GM23338 (cell line): Measurements from ENCODE around the gene SNX9. TPM values are rescaled to one million over a fixed set of nuclear protein-coding genes. Genes with fewer than 3 reads are reported as not detected.

Source experiments
- ATAC-seq: fragments of 200-7000 bp; cut with Tn5 transposase; 3 replicates; pipeline ENCODE4 v1.9.1; 2020
- DNase-seq: peaks from one replicate; pipeline ENCODE4 v3.0.0-alpha.2; 2015; ENCODE audit warnings: low spot score
- H2AFZ ChIP-seq: fragments of 200-600 bp; sonication (generic); 2 replicates; pipeline ENCODE4 v1.8.0; 2016; ENCODE audit warnings: antibody characterized with exemption, mild to moderate bottlenecking, moderate library complexity
- H3F3A ChIP-seq: fragments of 200-600 bp; sonication (generic); replicated peaks from 2 replicates; pipeline ENCODE4 v1.8.0; 2017; ENCODE audit warnings: antibody characterized with exemption, mixed run types, low read depth
- H3K27ac ChIP-seq: fragments of 200-600 bp; sonication (generic); 2 replicates; pipeline ENCODE4 v1.6.1; 2016; ENCODE audit warnings: low read depth
- H3K27me3 ChIP-seq: fragments of 200-600 bp; sonication (generic); 2 replicates; pipeline ENCODE4 v1.8.0; 2016; ENCODE audit warnings: mild to moderate bottlenecking, mixed run types, moderate library complexity; ENCODE audit not compliant: insufficient read depth
- H3K36me3 ChIP-seq: fragments of 200-600 bp; sonication (generic); 2 replicates; pipeline ENCODE4 v1.8.0; 2016; ENCODE audit warnings: mild to moderate bottlenecking; ENCODE audit not compliant: insufficient read depth
- H3K4me1 ChIP-seq: fragments of 200-600 bp; sonication (generic); 2 replicates; pipeline ENCODE4 v1.8.0; 2016; ENCODE audit warnings: mild to moderate bottlenecking, moderate library complexity; ENCODE audit not compliant: insufficient read depth
- H3K4me2 ChIP-seq: fragments of 200-600 bp; sonication (generic); 2 replicates; pipeline ENCODE4 v1.7.1; 2017; ENCODE audit warnings: mixed run types
- H3K4me3 ChIP-seq: fragments of 200-600 bp; sonication (generic); 2 replicates; pipeline ENCODE4 v1.6.1; 2016; ENCODE audit warnings: mixed run types
- H3K79me2 ChIP-seq: fragments of 200-600 bp; sonication (generic); replicated peaks from 2 replicates; pipeline ENCODE4 v1.8.0; 2017; ENCODE audit warnings: mild to moderate bottlenecking; ENCODE audit not compliant: insufficient read depth
- H3K9me2 ChIP-seq: fragments of 200-600 bp; sonication (generic); 2 replicates; pipeline ENCODE4 v1.8.0; 2017; ENCODE audit not compliant: insufficient read depth
- H4K20me1 ChIP-seq: fragments of 200-600 bp; sonication (generic); replicated peaks from 2 replicates; pipeline ENCODE4 v1.8.0; 2017; ENCODE audit warnings: mild to moderate bottlenecking; ENCODE audit not compliant: insufficient read depth
- H3K27ac Mint-ChIP-seq: 2 replicates; pipeline ENCODE4 v1.8.0; 2020; ENCODE audit warnings: inconsistent platforms, mild to moderate bottlenecking, moderate library complexity, mixed read lengths
- H3K27me3 Mint-ChIP-seq: 3 replicates; pipeline ENCODE4 v1.8.0; 2022; ENCODE audit warnings: low read depth, mild to moderate bottlenecking, moderate library complexity, mixed read lengths, inconsistent platforms; ENCODE audit not compliant: insufficient read depth, poor library complexity
- H3K36me3 Mint-ChIP-seq: 3 replicates; pipeline ENCODE4 v1.8.0; 2021; ENCODE audit warnings: low read depth, mild to moderate bottlenecking, inconsistent platforms, moderate library complexity, mixed read lengths
- H3K4me1 Mint-ChIP-seq: 3 replicates; pipeline ENCODE4 v1.8.0; 2020; ENCODE audit warnings: mild to moderate bottlenecking, inconsistent platforms, mixed read lengths
- H3K4me3 Mint-ChIP-seq: 3 replicates; pipeline ENCODE4 v1.8.0; 2021; ENCODE audit warnings: moderate library complexity, mild to moderate bottlenecking, inconsistent platforms, mixed read lengths
- H3K9me3 Mint-ChIP-seq: 3 replicates; pipeline ENCODE4 v1.8.0; 2020; ENCODE audit warnings: moderate library complexity, mild to moderate bottlenecking, inconsistent platforms, mixed read lengths
- CREB1 ChIP-seq: fragments of 250-450 bp; sonication (Bioruptor Pico); IDR thresholded peaks from 2 replicates; pipeline ENCODE4 v1.5.0; 2020; ENCODE audit warnings: low read depth, mild to moderate bottlenecking, moderate library complexity
- EZH2 ChIP-seq: fragments of 200-600 bp; sonication (generic); IDR thresholded peaks from one replicate; pipeline ENCODE4 v1.8.0; 2017; ENCODE audit warnings: antibody characterized with exemption, mild to moderate bottlenecking, low read depth; ENCODE audit not compliant: unreplicated experiment
- EZH2phosphoT487 ChIP-seq: fragments of 200-600 bp; sonication (generic); IDR thresholded peaks from one replicate; pipeline ENCODE4 v1.8.1; 2018; ENCODE audit warnings: antibody characterized with exemption; ENCODE audit not compliant: unreplicated experiment
- JUNB ChIP-seq: IDR thresholded peaks from one replicate; pipeline ENCODE4 v1.6.1; 2016; ENCODE audit warnings: antibody characterized with exemption; ENCODE audit not compliant: unreplicated experiment
- NANOG ChIP-seq: IDR thresholded peaks from 2 replicates; pipeline ENCODE4 v1.6.1; 2016; ENCODE audit warnings: antibody characterized with exemption, borderline replicate concordance
- POLR2AphosphoS5 ChIP-seq: IDR thresholded peaks from 2 replicates; pipeline ENCODE4 v1.6.1; 2016; ENCODE audit warnings: antibody characterized with exemption, low read depth
- REST ChIP-seq: IDR thresholded peaks from one replicate; pipeline ENCODE4 v1.6.1; 2018; ENCODE audit warnings: antibody characterized with exemption; ENCODE audit not compliant: unreplicated experiment
- STAT1 ChIP-seq: IDR thresholded peaks from one replicate; pipeline ENCODE4 v1.6.1; 2016; ENCODE audit warnings: antibody characterized with exemption; ENCODE audit not compliant: unreplicated experiment
- ZNF331 ChIP-seq: fragments of 250-450 bp; sonication (Bioruptor Pico); IDR thresholded peaks from 2 replicates; pipeline ENCODE4 v1.5.0; 2020; ENCODE audit warnings: low read depth, mild to moderate bottlenecking, moderate library complexity
- polyA plus RNA-seq: library from polyadenylated mRNA; unstranded; fragments of >200 nt; fragmentation: Nextera tagmentation; extraction: Ambion mirVana; gene quantifications from 2 replicates; pipeline ENCODE4 v1.2.1, GENCODE V29; 2016
- total RNA-seq: library from RNA; depleted of rRNA; stranded (reverse); fragments of >200 nt; shearing (Covaris generic); gene quantifications from 2 replicates; pipeline ENCODE4 v1.2.3, GENCODE V29; 2014
- TF ChIP-seq, protein P1 (sequence below): fragments of 250-450 bp; sonication (Bioruptor Pico); IDR thresholded peaks from 2 replicates; pipeline ENCODE4 v1.5.0; 2020; ENCODE audit warnings: mild to moderate bottlenecking, moderate library complexity

The SNX9 gene
- total and polyA plus RNA-seq, 2 experiments from 2014 or later = 18.4 to 23.3 TPM

- no peak overlapping the region for H3K4me3 ChIP-seq
- H3K27ac ChIP-seq = no peak overlapping the region
- Mint-ChIP-seq H3K27me3 (no peaks in the 10 kb centered on the region), H3K4me1 (peaks cover 24% of the 10 kb centered on the region), H3K27ac (no peak overlapping the region), H3K9me3 (no peaks in the 10 kb centered on the region), H3K36me3 (peaks cover 18% of the 10 kb centered on the region), H3K4me3 (no peak overlapping the region)
- TF ChIP-seq EZH2phosphoT487 = no peak
- no peak for TF ChIP-seq STAT1
- TF ChIP-seq, protein P1, sequence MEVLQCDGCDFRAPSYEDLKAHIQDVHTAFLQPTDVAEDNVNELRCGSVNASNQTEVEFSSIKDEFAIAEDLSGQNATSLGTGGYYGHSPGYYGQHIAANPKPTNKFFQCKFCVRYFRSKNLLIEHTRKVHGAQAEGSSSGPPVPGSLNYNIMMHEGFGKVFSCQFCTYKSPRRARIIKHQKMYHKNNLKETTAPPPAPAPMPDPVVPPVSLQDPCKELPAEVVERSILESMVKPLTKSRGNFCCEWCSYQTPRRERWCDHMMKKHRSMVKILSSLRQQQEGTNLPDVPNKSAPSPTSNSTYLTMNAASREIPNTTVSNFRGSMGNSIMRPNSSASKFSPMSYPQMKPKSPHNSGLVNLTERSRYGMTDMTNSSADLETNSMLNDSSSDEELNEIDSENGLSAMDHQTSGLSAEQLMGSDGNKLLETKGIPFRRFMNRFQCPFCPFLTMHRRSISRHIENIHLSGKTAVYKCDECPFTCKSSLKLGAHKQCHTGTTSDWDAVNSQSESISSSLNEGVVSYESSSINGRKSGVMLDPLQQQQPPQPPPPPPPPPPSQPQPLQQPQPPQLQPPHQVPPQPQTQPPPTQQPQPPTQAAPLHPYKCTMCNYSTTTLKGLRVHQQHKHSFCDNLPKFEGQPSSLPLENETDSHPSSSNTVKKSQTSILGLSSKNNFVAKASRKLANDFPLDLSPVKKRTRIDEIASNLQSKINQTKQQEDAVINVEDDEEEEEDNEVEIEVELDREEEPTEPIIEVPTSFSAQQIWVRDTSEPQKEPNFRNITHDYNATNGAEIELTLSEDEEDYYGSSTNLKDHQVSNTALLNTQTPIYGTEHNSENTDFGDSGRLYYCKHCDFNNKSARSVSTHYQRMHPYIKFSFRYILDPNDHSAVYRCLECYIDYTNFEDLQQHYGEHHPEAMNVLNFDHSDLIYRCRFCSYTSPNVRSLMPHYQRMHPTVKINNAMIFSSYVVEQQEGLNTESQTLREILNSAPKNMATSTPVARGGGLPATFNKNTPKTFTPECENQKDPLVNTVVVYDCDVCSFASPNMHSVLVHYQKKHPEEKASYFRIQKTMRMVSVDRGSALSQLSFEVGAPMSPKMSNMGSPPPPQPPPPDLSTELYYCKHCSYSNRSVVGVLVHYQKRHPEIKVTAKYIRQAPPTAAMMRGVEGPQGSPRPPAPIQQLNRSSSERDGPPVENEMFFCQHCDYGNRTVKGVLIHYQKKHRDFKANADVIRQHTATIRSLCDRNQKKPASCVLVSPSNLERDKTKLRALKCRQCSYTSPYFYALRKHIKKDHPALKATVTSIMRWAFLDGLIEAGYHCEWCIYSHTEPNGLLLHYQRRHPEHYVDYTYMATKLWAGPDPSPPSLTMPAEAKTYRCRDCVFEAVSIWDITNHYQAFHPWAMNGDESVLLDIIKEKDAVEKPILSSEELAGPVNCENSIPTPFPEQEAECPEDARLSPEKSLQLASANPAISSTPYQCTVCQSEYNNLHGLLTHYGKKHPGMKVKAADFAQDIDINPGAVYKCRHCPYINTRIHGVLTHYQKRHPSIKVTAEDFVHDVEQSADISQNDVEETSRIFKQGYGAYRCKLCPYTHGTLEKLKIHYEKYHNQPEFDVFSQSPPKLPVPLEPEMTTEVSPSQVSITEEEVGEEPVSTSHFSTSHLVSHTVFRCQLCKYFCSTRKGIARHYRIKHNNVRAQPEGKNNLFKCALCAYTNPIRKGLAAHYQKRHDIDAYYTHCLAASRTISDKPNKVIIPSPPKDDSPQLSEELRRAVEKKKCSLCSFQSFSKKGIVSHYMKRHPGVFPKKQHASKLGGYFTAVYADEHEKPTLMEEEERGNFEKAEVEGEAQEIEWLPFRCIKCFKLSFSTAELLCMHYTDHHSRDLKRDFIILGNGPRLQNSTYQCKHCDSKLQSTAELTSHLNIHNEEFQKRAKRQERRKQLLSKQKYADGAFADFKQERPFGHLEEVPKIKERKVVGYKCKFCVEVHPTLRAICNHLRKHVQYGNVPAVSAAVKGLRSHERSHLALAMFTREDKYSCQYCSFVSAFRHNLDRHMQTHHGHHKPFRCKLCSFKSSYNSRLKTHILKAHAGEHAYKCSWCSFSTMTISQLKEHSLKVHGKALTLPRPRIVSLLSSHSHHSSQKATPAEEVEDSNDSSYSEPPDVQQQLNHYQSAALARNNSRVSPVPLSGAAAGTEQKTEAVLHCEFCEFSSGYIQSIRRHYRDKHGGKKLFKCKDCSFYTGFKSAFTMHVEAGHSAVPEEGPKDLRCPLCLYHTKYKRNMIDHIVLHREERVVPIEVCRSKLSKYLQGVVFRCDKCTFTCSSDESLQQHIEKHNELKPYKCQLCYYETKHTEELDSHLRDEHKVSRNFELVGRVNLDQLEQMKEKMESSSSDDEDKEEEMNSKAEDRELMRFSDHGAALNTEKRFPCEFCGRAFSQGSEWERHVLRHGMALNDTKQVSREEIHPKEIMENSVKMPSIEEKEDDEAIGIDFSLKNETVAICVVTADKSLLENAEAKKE (CRISPR knock-in tag) = no peak
- no peak for TF ChIP-seq REST
- no peak for TF ChIP-seq NANOG
- no peak for TF ChIP-seq CREB1 (CRISPR knock-in tag)
- no peak for TF ChIP-seq POLR2AphosphoS5
- no peak for TF ChIP-seq ZNF331 (CRISPR knock-in tag)
- TF ChIP-seq EZH2 = no peak
- TF ChIP-seq JUNB = no peak
- H3F3A ChIP-seq = no peaks in the 10 kb centered on the region
- H3K79me2 ChIP-seq = peaks cover 13% of the 10 kb centered on the region; the same call in 1 of the 2 replicates
- peaks cover 5% of the 10 kb centered on the region; the same call in 1 of the 2 replicates for H3K36me3 ChIP-seq
- H3K9me2 ChIP-seq = no peaks in the 10 kb centered on the region
- H4K20me1 ChIP-seq = no peaks in the 10 kb centered on the region; the same call in 1 of the 2 replicates
- DNase-seq = no peak
- H3K4me2 ChIP-seq = no peak overlapping the region
- peaks cover 7% of the 10 kb centered on the region; the same call in 1 of the 2 replicates for H3K4me1 ChIP-seq
- ATAC-seq = no peak
- no peak overlapping the region for H2AFZ ChIP-seq
- no peaks in the 10 kb centered on the region for H3K27me3 ChIP-seq
Measured at GRCh38 chr6:157896932-157897331, 73.9 kb downstream of the SNX9 start.
